GM19023 (cell line): ENCODE results near the gene CTSO.

Experiments used
- ATAC-seq: cut with Tn5 transposase; IDR thresholded peaks from one replicate; pipeline ENCODE4 v1.9.1; 2021; ENCODE audit warnings: mild to moderate bottlenecking, moderate library complexity; ENCODE audit not compliant: unreplicated experiment

The CTSO gene

DNA sequence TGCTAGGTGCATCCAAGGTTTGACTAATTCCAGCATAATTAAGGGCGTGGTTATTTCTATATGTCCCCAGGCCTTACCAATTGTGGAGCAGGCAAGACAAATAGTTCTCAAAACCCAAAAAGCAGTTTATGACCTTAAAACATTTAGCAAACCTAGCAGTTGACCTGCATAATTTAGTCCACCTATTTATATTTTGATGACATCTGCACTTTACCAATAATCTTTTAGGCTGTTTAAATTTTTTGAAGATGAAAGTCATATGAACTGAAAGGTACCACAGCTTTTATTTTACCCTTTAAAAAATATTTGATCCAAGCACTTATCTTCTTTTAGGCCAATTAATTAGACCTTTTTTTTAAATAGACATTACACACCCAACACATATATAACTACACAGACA is 77.8 kb downstream of the CTSO start:
- no peak for ATAC-seq
